ENCODE data around the gene MRPL46.

Gene MRPL46

DNA sequence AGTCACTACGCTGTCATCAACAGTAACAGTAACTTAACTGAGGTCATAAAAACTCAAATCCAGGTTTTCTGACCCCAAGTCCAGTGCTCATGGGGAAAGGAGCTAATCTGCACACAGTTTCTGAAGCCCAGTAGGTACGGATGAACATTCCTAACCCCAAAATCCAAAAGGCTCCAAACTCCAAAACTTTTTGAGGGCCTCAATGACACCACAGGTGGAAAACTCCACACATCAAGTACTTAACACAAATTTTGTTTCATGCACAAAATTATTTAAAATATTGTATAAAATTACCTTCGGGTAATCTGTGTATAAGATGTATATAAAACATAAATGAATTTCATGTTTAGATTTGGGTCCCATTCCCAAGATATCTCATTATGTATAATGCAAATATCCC, 10.5 kb downstream of the MRPL46 start:
- peaks cover 7% of the 10 kb centered on the region for H3K4me1 ChIP-seq (ENCODE audit: control insufficient read depth, insufficient read depth, low read length)
- H3K9me3 ChIP-seq (replicated peaks; ENCODE audit: low read length): no peaks in the 10 kb centered on the region
- H3K36me3 ChIP-seq (ENCODE audit: insufficient read depth, low read length): peaks cover 26% of the 10 kb centered on the region

DNA sequence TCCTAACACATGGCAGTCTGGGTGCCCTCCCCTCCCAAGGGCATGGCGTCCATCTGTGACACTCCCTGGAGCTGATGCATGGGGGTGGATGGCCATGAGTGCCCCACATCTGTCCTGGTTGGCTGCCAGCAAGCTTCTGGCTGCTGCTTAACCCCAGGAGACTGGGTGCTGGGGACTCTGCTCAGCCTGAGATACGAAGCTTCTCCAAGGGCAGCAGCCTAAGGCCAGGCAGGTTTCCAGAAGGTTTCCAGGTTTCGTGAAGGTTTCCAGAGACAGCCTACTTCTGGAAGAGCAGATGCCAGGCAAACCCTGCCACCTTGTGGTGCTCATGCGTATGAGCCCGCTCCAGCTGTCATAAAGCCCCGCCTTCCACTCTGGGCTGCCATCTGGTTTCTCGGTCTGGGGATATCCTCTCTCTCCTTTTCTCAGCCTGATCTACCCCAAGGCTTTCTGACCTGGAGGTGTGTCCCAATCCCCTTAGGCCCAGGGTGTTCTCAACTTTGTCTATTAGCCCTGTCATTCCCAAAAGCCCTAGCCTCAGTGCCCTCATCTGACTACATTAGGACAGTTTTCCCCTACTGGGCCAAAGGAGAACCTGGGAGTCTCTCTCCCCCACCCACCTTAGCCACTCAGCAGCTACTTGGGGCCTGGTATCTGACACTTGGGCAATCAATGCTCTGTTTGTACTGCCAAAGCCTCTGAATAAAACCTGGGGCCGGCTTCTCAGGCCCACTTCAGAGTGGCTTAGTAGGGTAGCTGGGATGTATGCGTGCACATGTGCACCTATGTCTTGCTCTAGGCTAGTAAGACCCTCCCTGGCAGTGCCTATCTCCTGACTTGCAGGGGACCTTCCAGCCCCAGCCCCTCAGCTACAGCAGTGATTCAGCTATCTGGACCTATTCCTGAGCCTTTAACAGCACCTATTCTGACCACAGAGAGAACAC, 12.0 kb downstream of the MRPL46 start:
- Histone ChIP-seq H3K4me2 (ENCODE audit: low read length) (no peak overlapping the region), H3K9me3 (replicated peaks; ENCODE audit: low read length) (no peaks in the 10 kb centered on the region), H3K36me3 (ENCODE audit: insufficient read depth, low read length) (peaks cover 20% of the 10 kb centered on the region), H3K9ac (ENCODE audit: low read depth, low read length) (no peak overlapping the region), H3K4me3 (ENCODE audit: low read length) (no peak overlapping the region), H3K27me3 (ENCODE audit: control insufficient read depth, insufficient read depth, low read length) (no peaks in the 10 kb centered on the region), H3K4me1 (ENCODE audit: control insufficient read depth, insufficient read depth, low read length) (peaks cover 7% of the 10 kb centered on the region)

More for the DNA sequence above, 10.5 kb downstream of the MRPL46 start:
- Histone ChIP-seq H3K4me3 (ENCODE audit: low read length) (no peak overlapping the region), H3K27me3 (ENCODE audit: control insufficient read depth, insufficient read depth, low read length) (no peaks in the 10 kb centered on the region), H3K9ac (ENCODE audit: low read depth, low read length) (no peak overlapping the region), H3K4me2 (ENCODE audit: low read length) (no peak overlapping the region)

DNA sequence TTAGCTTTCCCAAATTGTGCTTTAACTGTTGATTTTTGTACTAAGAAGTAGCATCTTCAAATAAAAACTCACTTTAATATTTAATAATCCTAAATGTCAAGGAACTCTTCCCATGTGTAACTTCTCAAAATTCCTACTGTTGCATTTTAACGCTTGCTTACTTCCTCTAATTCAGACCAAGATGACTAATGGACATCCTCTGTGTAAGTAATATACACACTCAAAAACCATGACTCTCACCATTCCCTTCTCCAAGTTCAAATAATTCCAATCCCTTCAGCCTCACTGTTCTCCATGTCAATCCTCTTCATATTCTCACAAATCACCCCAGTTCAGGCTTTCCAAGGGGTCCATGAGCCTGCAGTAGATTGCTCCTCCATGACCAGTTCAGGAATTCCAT, 13.0 kb downstream of the MRPL46 start:
- Histone ChIP-seq H3K9me3 (replicated peaks; ENCODE audit: low read length) (no peaks in the 10 kb centered on the region), H3K4me1 (ENCODE audit: control insufficient read depth, insufficient read depth, low read length) (peaks cover 7% of the 10 kb centered on the region), H3K4me3 (ENCODE audit: low read length) (no peak overlapping the region), H3K27me3 (ENCODE audit: control insufficient read depth, insufficient read depth, low read length) (no peaks in the 10 kb centered on the region), H3K36me3 (ENCODE audit: insufficient read depth, low read length) (peaks cover 11% of the 10 kb centered on the region), H3K9ac (ENCODE audit: low read depth, low read length) (no peak overlapping the region), H3K4me2 (ENCODE audit: low read length) (no peak overlapping the region)

DNA sequence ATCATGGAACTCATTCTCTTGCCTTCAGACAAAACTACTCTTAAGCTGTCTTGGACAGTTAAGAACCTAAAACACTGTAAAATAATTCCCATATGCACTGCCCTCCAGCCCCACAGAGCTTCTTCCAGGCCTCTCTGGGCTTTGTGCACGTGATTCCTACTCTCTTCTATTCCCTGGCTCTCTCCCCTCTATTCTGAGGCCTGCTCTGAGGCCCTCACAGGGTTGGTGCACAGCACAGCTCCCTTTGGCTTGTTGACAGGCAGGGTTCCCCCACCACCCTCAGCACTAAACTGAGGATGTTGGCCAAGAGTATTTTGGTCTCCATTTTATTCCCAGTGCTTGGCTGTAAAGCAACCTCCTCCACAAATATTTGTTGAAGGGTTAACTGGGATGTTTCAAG, 13.5 kb downstream of the MRPL46 start:
- H3K4me1 ChIP-seq (ENCODE audit: control insufficient read depth, insufficient read depth, low read length): peaks cover 7% of the 10 kb centered on the region
- H3K4me2 ChIP-seq (ENCODE audit: low read length): no peak overlapping the region
- H3K27me3 ChIP-seq (ENCODE audit: control insufficient read depth, insufficient read depth, low read length): peaks cover 4% of the 10 kb centered on the region
- peaks cover 6% of the 10 kb centered on the region for H3K36me3 ChIP-seq (ENCODE audit: insufficient read depth, low read length)
- no peak overlapping the region for H3K9ac ChIP-seq (ENCODE audit: low read depth, low read length)
- no peaks in the 10 kb centered on the region for H3K9me3 ChIP-seq (replicated peaks; ENCODE audit: low read length)
- H3K4me3 ChIP-seq (ENCODE audit: low read length): no peak overlapping the region

DNA sequence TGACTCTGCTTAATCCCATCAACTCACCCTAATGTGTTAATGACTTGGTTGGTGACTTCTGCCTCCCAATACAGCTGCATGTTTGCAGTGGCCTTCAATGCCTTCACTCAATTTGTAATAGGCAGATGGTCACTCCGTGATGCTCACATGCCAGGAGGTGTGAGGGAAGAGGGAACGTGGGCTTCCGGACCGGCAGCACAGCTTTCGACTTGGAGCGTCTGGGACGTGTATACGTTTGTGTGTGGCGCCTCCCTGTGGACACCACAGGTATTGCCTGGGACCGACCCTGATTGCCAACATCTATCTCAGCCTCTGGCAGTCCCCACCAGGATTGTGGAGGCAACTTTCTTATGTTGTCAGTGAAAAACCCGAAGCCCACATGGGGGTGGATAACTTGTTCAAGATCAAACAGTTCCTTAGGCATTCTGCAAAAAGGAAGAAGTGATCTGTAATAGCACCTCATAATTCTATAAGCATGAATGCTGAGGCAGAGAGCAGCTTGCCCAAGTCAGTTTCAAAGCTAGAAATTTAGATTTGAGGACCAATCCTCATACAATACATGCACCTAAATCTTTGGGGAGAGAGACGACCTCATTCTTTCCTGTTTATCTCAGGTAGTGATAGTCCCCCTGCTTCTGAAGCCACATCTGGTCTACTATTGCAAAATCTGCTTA, 16.9 kb downstream of the MRPL46 start:
- Histone ChIP-seq H3K36me3 (ENCODE audit: insufficient read depth, low read length) (no peaks in the 10 kb centered on the region), H3K27me3 (ENCODE audit: control insufficient read depth, insufficient read depth, low read length) (peaks cover 17% of the 10 kb centered on the region), H3K9me3 (replicated peaks; ENCODE audit: low read length) (no peaks in the 10 kb centered on the region), H3K4me1 (ENCODE audit: control insufficient read depth, insufficient read depth, low read length) (peaks cover 7% of the 10 kb centered on the region), H3K4me3 (ENCODE audit: low read length) (no peak overlapping the region), H3K4me2 (ENCODE audit: low read length) (peak overlapping the region; percentile 30), H3K9ac (ENCODE audit: low read depth, low read length) (no peak overlapping the region)

DNA sequence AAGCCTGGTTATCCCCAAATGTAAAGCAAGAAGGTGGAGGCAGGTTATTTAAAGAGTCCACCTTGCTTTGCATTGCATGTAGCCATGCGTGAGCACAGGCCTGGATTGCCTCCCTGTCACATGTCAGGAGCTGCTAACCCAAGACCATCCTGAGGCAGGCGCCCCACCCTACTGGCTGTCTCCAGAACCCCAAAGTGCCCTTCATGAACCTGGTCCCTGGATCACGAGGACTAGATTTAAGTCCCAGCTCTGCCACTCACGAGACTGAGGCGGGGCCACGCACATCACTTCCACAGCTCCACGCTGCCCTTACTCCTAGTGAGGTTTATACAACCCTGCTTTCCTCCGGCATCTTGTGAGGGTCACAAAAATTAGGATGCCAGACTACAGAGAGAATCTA, 17.6 kb downstream of the MRPL46 start:
- H3K36me3 ChIP-seq (ENCODE audit: insufficient read depth, low read length): no peaks in the 10 kb centered on the region
- H3K4me3 ChIP-seq (ENCODE audit: low read length): no peak overlapping the region
- H3K9ac ChIP-seq (ENCODE audit: low read depth, low read length): no peak overlapping the region
- H3K27me3 ChIP-seq (ENCODE audit: control insufficient read depth, insufficient read depth, low read length): peaks cover 17% of the 10 kb centered on the region
- H3K4me1 ChIP-seq (ENCODE audit: control insufficient read depth, insufficient read depth, low read length): peaks cover 3% of the 10 kb centered on the region
- no peak overlapping the region for H3K4me2 ChIP-seq (ENCODE audit: low read length)
- no peaks in the 10 kb centered on the region for H3K9me3 ChIP-seq (replicated peaks; ENCODE audit: low read length)

DNA sequence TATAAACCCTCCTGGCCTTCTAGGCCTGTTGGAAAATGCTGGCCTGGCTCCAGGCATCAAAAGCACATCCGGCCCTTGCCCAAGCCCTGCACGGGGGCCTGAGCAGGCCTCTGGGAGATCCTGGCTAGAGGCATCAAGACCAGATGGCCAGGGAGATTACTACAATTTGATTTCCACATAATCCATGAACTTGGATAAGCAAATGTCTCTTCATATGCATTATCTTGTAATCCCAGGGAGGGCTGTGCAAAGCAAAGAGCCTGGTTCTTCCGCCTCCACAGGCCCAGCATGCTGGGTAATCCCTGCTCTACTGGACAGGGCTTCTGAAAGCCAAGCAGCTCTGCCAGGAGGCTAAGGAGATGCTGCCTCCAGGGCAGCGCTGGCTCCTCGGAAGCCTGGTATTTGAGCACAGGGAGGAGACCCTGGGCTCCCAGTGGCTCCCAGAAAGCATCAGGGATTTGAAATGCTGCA, 18.2 kb downstream of the MRPL46 start:
- Histone ChIP-seq H3K9me3 (replicated peaks; ENCODE audit: low read length) (no peaks in the 10 kb centered on the region), H3K9ac (ENCODE audit: low read depth, low read length) (no peak overlapping the region), H3K4me2 (ENCODE audit: low read length) (no peak overlapping the region)

DNA sequence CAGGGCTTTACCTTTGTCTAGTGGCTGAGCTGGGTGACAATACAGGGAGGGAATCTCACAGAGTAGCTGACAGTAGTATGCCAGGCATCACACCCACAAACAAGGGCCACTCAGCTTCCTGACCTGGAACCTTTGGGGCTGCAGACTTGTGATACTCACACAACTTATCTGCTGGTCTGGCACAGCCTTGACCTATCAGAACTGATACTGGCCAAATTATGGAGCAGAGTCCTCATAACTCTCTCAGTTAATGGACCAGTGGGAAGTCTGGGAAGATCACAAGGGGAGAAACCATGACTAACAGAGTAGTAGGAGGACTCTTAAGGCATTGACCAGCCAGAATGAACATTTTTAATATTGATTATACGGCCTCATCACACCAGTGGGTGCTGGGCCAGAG, 19.4 kb downstream of the MRPL46 start:
- no peaks in the 10 kb centered on the region for H3K36me3 ChIP-seq (ENCODE audit: insufficient read depth, low read length)
- H3K9me3 ChIP-seq (replicated peaks; ENCODE audit: low read length): no peaks in the 10 kb centered on the region
- no peak overlapping the region for H3K4me3 ChIP-seq (ENCODE audit: low read length)
- no peaks in the 10 kb centered on the region for H3K4me1 ChIP-seq (ENCODE audit: control insufficient read depth, insufficient read depth, low read length)
- H3K27me3 ChIP-seq (ENCODE audit: control insufficient read depth, insufficient read depth, low read length): peaks cover 22% of the 10 kb centered on the region
- H3K9ac ChIP-seq (ENCODE audit: low read depth, low read length): no peak overlapping the region
- H3K4me2 ChIP-seq (ENCODE audit: low read length): no peak overlapping the region

More for the DNA sequence above, 18.2 kb downstream of the MRPL46 start:
- Histone ChIP-seq H3K27me3 (ENCODE audit: control insufficient read depth, insufficient read depth, low read length) (peaks cover 17% of the 10 kb centered on the region), H3K4me3 (ENCODE audit: low read length) (no peak overlapping the region), H3K4me1 (ENCODE audit: control insufficient read depth, insufficient read depth, low read length) (no peaks in the 10 kb centered on the region), H3K36me3 (ENCODE audit: insufficient read depth, low read length) (no peaks in the 10 kb centered on the region)

DNA sequence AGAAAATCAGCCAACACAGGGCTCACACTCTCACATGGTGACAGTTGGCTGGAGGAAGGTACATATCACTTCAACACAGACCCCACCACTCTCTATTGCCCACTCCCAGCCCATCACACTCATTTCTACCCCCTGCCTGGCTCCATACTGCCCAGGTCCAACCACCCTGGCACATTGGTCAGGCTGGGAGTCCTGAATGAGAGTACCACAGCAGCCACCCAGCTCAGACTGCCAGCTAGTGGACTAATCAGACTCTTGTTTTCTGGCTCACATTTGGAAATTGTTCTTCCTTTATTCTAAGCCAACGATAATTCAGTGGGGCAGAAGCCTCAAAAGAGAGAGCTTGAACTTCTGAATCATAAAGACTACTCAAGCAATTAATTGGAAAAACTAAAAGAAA, 20.0 kb downstream of the MRPL46 start:
- H3K9me3 ChIP-seq (replicated peaks; ENCODE audit: low read length): no peaks in the 10 kb centered on the region
- peaks cover 22% of the 10 kb centered on the region for H3K27me3 ChIP-seq (ENCODE audit: control insufficient read depth, insufficient read depth, low read length)
- H3K4me1 ChIP-seq (ENCODE audit: control insufficient read depth, insufficient read depth, low read length): no peaks in the 10 kb centered on the region
- no peak overlapping the region for H3K4me2 ChIP-seq (ENCODE audit: low read length)
- no peaks in the 10 kb centered on the region for H3K36me3 ChIP-seq (ENCODE audit: insufficient read depth, low read length)
- no peak overlapping the region for H3K4me3 ChIP-seq (ENCODE audit: low read length)
- H3K9ac ChIP-seq (ENCODE audit: low read depth, low read length): no peak overlapping the region

DNA sequence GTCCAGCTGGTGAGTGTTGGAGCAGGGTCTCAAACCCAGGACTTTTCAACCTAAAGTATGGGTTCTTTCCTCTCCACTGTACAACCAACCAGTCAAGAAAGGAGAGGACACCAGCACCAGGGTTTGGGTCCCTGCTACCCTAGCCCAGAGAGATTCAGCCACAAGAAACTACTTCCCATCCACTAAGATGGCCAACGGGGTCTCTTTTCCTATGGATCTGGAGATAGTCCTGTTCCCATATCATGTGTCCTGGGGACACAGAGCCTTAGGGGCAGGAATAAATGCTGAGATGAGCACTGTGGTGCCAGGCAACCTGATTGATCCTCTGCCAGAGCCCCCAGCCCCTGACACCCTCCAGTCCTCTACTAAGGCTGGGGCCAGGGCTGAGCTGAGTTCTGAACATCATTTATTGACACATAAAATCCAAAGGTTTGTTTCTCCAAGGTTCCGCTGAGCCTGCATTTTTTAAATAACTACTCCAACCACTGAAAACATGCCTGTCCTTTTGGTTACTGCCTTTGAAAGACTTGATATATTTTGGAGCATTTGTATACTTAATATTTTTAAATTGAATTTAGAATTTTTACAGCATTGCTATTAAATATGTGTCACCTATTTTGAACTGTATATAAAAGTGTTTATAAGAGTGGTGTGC, 26.0 kb downstream of the MRPL46 start:
- Histone ChIP-seq H3K9me3 (replicated peaks; ENCODE audit: low read length) (no peaks in the 10 kb centered on the region), H3K4me1 (ENCODE audit: control insufficient read depth, insufficient read depth, low read length) (peaks cover 2% of the 10 kb centered on the region), H3K4me2 (ENCODE audit: low read length) (no peak overlapping the region), H3K4me3 (ENCODE audit: low read length) (no peak overlapping the region), H3K36me3 (ENCODE audit: insufficient read depth, low read length) (no peaks in the 10 kb centered on the region), H3K27me3 (ENCODE audit: control insufficient read depth, insufficient read depth, low read length) (peaks cover 25% of the 10 kb centered on the region), H3K9ac (ENCODE audit: low read depth, low read length) (no peak overlapping the region)

DNA sequence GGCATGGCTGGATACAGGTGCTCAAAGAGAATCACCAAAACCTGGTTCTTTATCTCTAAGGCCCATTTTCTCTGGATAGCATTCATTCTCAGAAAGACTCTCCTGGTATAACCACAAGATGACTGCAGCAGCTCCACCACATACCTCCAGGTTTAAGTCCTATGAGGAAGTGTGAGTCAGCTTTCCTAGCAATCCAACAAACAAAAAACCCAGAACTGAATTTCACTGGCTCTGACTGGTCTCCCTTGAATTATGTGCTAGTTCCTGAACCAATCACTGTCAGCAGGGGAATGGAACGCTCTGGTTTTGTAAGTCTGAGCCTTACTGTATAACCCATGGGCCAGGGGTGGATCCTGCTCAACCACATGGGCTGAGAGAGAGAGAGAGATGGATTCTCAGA, 27.2 kb downstream of the MRPL46 start:
- no peak overlapping the region for H3K4me3 ChIP-seq (ENCODE audit: low read length)
- peaks cover 2% of the 10 kb centered on the region for H3K4me1 ChIP-seq (ENCODE audit: control insufficient read depth, insufficient read depth, low read length)

More for the DNA sequence above, 27.2 kb downstream of the MRPL46 start:
- Histone ChIP-seq H3K36me3 (ENCODE audit: insufficient read depth, low read length) (no peaks in the 10 kb centered on the region), H3K9me3 (replicated peaks; ENCODE audit: low read length) (no peaks in the 10 kb centered on the region), H3K27me3 (ENCODE audit: control insufficient read depth, insufficient read depth, low read length) (peaks cover 24% of the 10 kb centered on the region), H3K9ac (ENCODE audit: low read depth, low read length) (no peak overlapping the region), H3K4me2 (ENCODE audit: low read length) (no peak overlapping the region)
